ENCODE results near the gene TSTD1.

GRCh38 chr1:161080441-161081405 is 42.0 kb upstream of the TSTD1 start:
- no peak for TF ChIP-seq POLR2AphosphoS5 (IDR thresholded peaks at IDR 0.05; ENCODE audit: low read depth, low read length)
- no peak for TF ChIP-seq SIN3A (IDR thresholded peaks at IDR 0.05; ENCODE audit: borderline replicate concordance, insufficient read depth, low read length)
- TF ChIP-seq, protein P1, sequence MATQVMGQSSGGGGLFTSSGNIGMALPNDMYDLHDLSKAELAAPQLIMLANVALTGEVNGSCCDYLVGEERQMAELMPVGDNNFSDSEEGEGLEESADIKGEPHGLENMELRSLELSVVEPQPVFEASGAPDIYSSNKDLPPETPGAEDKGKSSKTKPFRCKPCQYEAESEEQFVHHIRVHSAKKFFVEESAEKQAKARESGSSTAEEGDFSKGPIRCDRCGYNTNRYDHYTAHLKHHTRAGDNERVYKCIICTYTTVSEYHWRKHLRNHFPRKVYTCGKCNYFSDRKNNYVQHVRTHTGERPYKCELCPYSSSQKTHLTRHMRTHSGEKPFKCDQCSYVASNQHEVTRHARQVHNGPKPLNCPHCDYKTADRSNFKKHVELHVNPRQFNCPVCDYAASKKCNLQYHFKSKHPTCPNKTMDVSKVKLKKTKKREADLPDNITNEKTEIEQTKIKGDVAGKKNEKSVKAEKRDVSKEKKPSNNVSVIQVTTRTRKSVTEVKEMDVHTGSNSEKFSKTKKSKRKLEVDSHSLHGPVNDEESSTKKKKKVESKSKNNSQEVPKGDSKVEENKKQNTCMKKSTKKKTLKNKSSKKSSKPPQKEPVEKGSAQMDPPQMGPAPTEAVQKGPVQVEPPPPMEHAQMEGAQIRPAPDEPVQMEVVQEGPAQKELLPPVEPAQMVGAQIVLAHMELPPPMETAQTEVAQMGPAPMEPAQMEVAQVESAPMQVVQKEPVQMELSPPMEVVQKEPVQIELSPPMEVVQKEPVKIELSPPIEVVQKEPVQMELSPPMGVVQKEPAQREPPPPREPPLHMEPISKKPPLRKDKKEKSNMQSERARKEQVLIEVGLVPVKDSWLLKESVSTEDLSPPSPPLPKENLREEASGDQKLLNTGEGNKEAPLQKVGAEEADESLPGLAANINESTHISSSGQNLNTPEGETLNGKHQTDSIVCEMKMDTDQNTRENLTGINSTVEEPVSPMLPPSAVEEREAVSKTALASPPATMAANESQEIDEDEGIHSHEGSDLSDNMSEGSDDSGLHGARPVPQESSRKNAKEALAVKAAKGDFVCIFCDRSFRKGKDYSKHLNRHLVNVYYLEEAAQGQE (IDR thresholded peaks at IDR 0.05; ENCODE audit: insufficient read depth in 1 of 2, low read depth in 2 of 2, low read length in 2 of 2), result no peak
- no peak for TF ChIP-seq TAF1 (IDR thresholded peaks at IDR 0.05; ENCODE audit: borderline replicate concordance, insufficient read depth, low read length)
- no peak for TF ChIP-seq FOXP2 (optimal IDR thresholded peaks at IDR 0.05; ENCODE audit: borderline replicate concordance, extremely low read depth, extremely low read length, insufficient read depth)

Data from PFSK-1 (cell line).